Fibroblast of villous mesenchyme (primary cell): ENCODE data around the gene DHODH. TPM values are rescaled to one million over a fixed set of nuclear protein-coding genes. Genes with fewer than 3 reads are reported as not detected.
"Not testable (repeated sequence)": the region's sequence is repeated elsewhere in the genome, so short reads cannot be mapped to it uniquely, and the experiment has no call there.

Experiments
- DNase-seq: peaks from one replicate; pipeline ENCODE4 v3.0.0-alpha.2; 2010; ENCODE audit warnings: low read depth
- H3K4me3 ChIP-seq: 2 replicates; pipeline ENCODE4 v1.5.1; 2011; ENCODE audit warnings: low read depth, mild to moderate bottlenecking, low read length
- CTCF ChIP-seq: IDR thresholded peaks from 2 replicates; pipeline ENCODE4 v1.5.1; 2012; ENCODE audit warnings: low read depth, mild to moderate bottlenecking, low read length; ENCODE audit not compliant: insufficient read depth
- total RNA-seq: library from RNA; depleted of rRNA; stranded (reverse); fragments of >200 nt; gene quantifications from 2 replicates; pipeline ENCODE4 v1.2.3, GENCODE V29; 2012

Gene DHODH
- total RNA-seq, 1 donor, result 3.5 TPM

- TF ChIP-seq CTCF, result no peak
- DNase-seq, result no peak
- no peak overlapping the region for H3K4me3 ChIP-seq
Observed at GRCh38 chr16:72051818-72052217, 43.3 kb downstream of the DHODH start.

- H3K4me3 ChIP-seq, DNase-seq: not testable (repeated sequence)
Observed at GRCh38 chr16:72054254-72054847, 45.8 kb downstream of the DHODH start, which contains the start of gene HP. Gene HP, plus strand, starts transcription at chr16:72054505. Its CDS starts 148 bp downstream, at chr16:72054653.

- H3K4me3 ChIP-seq, result no peak overlapping the region
- TF ChIP-seq CTCF, result no peak
- no peak for DNase-seq
Observed at GRCh38 chr16:72055911-72056310, 47.4 kb downstream of the DHODH start.

- not testable (repeated sequence) for DNase-seq, H3K4me3 ChIP-seq
Observed at GRCh38 chr16:72057313-72057712, 48.8 kb downstream of the DHODH start.

- DNase-seq, H3K4me3 ChIP-seq: not testable (repeated sequence)
Observed at GRCh38 chr16:72059060-72059459, 50.5 kb downstream of the DHODH start.

- TF ChIP-seq CTCF, result no peak
- no peak overlapping the region for H3K4me3 ChIP-seq
- no peak for DNase-seq
Observed at GRCh38 chr16:72060405-72060804, 51.9 kb downstream of the DHODH start.

GRCh38 chr16:72061564-72061963 is 53.0 kb downstream of the DHODH start:
- no peak for TF ChIP-seq CTCF

GRCh38 chr16:72064361-72064894 is 55.9 kb downstream of the DHODH start:
- TF ChIP-seq CTCF, result no peak
- H3K4me3 ChIP-seq, result no peak overlapping the region
- DNase-seq, result no peak

More at GRCh38 chr16:72061564-72061963, 53.0 kb downstream of the DHODH start:
- no peak for DNase-seq
- no peak overlapping the region for H3K4me3 ChIP-seq

- peak; percentile 58 for DNase-seq
- no peak overlapping the region for H3K4me3 ChIP-seq
- TF ChIP-seq CTCF, result peak; percentile 73
Observed at GRCh38 chr16:72066747-72067146, 58.2 kb downstream of the DHODH start.
